IPS DF 4.7 (cell line): ENCODE measurements around the gene SLC39A7.

Source experiments
- DNase-seq: peaks from one replicate; pipeline ENCODE4 v3.0.0-alpha.2; 2013; ENCODE audit warnings: low spot score; ENCODE audit errors: extremely low read depth

SLC39A7 gene, protein sequence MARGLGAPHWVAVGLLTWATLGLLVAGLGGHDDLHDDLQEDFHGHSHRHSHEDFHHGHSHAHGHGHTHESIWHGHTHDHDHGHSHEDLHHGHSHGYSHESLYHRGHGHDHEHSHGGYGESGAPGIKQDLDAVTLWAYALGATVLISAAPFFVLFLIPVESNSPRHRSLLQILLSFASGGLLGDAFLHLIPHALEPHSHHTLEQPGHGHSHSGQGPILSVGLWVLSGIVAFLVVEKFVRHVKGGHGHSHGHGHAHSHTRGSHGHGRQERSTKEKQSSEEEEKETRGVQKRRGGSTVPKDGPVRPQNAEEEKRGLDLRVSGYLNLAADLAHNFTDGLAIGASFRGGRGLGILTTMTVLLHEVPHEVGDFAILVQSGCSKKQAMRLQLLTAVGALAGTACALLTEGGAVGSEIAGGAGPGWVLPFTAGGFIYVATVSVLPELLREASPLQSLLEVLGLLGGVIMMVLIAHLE

GRCh38 chr6:33200219-33201146 lies at the start of gene SLC39A7, which contains the start of gene RXRB:
TSS of gene SLC39A7 (plus strand) at chr6:33200867. CDS start at chr6:33201246, 379 bp downstream.
TSS of gene RXRB (minus strand) at chr6:33200665. CDS start at chr6:33200476, 189 bp downstream.
- peak; percentile 97 for DNase-seq

GRCh38 chr6:33151050-33151449 lies 49.6 kb upstream of the SLC39A7 start:
- DNase-seq: no peak

- DNase-seq: no peak
Measured at GRCh38 chr6:33154349-33154748, 46.3 kb upstream of the SLC39A7 start.

DNA sequence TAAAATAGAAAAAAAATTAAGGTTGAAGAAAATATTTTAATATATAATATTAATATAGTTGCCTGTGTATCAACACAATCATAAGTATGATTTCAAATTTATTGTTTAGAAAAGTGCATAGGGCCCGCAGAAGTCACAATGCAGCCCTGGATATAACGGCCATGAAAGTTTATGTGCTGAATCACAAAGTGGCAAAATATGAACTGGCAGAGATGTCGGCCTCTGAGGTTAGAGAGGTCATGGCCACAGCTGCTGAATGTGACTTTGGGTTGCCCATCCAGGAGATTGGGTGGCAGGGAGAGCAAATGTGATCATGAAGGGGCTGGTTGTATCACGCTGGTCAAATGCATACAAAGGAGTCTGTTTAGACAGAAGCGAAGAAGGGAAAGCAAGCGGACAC lies 44.1 kb upstream of the SLC39A7 start:
- DNase-seq: no peak

- no peak for DNase-seq
Measured at GRCh38 chr6:33156964-33157363, 43.7 kb upstream of the SLC39A7 start.

GRCh38 chr6:33160096-33160495 lies 40.6 kb upstream of the SLC39A7 start:
- DNase-seq: no peak

DNA sequence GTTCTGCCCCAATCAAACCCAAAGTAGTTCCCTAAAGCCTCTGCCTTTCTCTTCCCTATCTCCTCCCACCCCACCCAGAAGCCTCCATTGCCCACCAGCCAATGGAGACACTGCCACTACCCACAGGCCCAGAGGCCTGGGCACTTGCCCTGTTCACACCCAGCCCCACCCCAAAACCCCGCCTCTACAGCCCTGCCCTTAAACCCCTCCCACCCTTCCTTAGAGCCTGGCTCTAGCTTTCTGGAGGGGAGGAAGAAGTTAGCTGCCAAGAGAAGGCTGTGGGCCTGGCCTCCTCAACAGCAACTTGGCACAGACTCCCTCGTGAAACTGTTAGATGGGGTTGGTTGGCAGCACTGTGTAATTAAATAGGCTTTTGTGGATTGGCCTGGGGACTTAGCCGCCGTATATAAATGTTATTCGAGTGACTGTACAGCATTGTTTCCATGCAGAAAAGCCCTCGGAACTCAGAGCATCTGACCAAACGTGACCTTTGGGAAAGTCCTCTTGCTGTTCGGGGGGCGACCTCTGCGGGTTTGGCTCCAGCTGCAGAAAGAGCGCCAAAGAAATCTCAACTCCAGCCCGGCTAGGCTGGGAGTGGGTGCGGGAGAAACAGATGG lies 39.8 kb upstream of the SLC39A7 start:
- no peak for DNase-seq

DNA sequence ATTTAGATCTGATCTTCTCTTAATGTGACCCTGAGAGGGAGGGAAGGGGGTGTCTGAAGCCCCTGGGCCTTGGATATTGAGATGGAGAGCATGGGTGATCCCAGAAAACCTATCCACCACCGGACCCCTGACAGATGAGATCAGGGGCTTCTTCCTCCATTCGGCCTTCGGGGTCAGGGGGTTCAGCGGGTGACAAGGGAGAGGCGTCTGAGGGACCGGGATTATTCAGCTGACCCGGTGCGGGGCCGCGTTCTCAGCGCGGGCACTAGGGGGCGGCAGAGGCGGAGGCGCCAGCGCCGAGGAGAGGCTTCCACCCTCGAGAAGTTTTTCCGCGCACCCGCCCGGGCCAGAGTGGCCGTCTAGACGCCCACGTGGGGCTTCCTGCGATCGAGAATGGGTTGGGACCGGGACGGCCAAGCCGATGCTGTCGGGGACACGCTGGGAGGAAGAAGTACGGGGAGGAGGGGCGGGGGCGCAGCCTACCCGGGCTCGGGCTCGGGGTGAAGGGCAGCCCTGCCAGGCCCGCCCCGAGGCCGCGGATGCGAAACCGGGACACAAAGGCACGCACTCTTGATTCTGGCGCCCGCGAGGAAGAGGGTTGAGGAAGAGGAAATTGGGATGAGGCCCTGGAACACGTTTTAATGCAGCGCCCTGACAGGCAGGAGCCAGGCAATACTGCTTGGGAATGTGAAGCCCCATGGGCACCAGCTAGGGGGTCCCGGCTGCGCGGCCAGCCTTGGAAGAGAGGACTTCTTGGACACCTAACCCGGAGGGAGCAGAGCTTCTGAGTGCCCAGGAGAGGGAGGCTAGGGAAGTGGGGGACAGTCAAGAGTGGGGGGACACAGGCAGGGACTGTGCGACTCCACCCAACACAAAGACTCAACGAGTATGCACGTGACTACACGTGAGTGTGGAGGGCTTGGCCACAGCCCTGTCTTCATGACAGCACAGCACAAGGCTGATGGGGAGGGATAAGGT lies 39.0 kb upstream of the SLC39A7 start:
- DNase-seq: no peak

DNA sequence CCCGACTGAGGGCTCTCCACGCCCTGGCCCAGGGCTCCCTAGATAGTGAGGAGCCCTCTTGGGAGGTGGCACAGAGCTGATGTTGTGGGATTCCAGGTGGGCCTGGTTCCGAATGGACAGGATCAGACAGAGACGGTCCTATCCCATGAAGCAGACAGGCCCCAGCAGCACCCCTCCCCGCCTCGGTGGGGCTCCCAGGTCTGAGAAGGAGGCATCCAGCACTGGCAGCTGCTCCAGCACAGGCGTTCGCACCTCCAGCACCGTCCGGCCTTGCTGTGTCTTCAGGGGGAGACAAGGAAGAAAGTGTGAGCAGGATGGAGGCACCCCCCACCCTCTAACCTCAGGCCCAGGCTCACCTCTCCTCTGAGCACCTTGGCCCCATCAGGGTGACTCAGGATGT lies 37.1 kb upstream of the SLC39A7 start:
- DNase-seq: no peak

DNA sequence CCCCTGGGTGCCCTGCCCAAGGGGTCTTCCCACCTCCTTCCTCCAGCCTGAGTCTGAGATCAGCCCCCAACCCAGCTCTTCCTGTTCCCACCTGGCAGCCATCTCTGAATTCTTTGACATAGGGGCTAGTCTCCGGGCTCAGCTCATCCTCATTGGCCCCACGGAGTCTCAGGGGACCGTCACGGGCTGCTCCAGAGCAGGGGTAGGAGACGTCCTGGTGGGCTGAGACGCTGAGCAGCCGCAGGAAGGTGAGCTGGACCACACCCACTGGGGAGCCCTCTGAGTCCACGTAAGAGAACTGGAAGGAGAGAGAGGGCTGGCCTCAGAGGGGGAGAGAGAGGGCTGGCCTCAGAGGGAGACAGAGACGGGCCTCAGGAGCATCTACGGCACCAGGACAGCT lies 36.5 kb upstream of the SLC39A7 start:
- no peak for DNase-seq

GRCh38 chr6:33164665-33165373 lies 35.8 kb upstream of the SLC39A7 start:
- no peak for DNase-seq

- DNase-seq: no peak
Measured at GRCh38 chr6:33165581-33166258, 34.9 kb upstream of the SLC39A7 start.

- no peak for DNase-seq
Measured at GRCh38 chr6:33166363-33166762, 34.3 kb upstream of the SLC39A7 start.

- no peak for DNase-seq
Measured at GRCh38 chr6:33166811-33167210, 33.9 kb upstream of the SLC39A7 start.

- no peak for DNase-seq
Measured at GRCh38 chr6:33167374-33168283, 33.0 kb upstream of the SLC39A7 start.

DNA sequence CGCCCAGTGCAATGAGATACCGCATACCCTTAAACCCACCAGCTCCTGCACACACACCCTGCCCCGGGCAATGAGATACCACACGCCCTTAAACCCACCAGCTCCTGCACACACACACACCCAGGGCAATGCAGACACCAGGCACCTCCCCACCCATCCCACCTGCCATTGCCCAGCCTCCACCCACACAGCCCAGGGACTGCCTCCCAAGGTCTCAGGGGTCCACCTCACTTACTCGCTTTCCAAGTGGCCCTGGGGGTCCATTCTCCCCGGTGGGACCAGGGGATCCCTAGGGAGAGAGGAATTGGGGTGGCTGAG lies 32.4 kb upstream of the SLC39A7 start:
- no peak for DNase-seq

DNA sequence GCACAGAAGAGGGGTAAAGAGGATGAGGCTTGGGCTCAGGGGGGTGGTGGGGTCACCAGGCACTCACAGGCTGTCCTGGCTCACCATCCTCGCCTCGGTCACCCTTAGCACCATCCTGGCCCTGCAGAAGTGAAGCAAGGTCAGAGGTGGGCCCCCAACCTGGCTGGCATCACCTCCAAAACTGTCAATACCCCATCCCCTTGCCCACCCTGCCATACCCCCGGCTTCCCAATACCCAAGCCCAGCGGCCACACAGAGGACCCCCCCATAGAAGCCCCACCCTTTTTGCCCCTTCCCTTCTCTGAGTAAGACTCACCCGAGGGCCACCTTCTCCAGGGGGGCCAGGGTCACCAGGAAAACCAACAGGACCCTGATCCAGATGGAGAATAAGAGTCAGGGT lies 32.0 kb upstream of the SLC39A7 start:
- no peak for DNase-seq
